Kidney (tissue), 14 donors: Measurements from ENCODE around the gene FGGY. TPM values are rescaled to one million over a fixed set of nuclear protein-coding genes. Genes with fewer than 3 reads are reported as not detected.

ENCODE experiments used
- DNase-seq, 5 donors: peaks; one replicate each; pipeline ENCODE4 v3.0.0-alpha.2; 2013 to 2020
- FAIRE-seq: peaks from 2 replicates; lab custom pipeline; 2012; peaks lifted over from hg19 to GRCh38; lab: Jason Lieb, UNC
- H3K27ac ChIP-seq, 2 donors: one replicate each; pipeline ENCODE4 v1.7.0; 2013; ENCODE audit warnings: low read depth in 2 of 2, low read length in 2 of 2, inconsistent platforms in 1 of 2
- H3K27me3 ChIP-seq: one replicate; pipeline ENCODE4 v1.7.1; 2013; ENCODE audit warnings: low read length, inconsistent platforms; ENCODE audit not compliant: control insufficient read depth, insufficient read depth
- H3K36me3 ChIP-seq, 3 donors: one replicate each; pipeline versions ENCODE4 v1.7.0 to v1.7.1; 2013; ENCODE audit warnings: low read length in 3 of 3, control low read depth in 1 of 3, inconsistent platforms in 1 of 3; ENCODE audit not compliant: insufficient read depth in 3 of 3, control insufficient read depth in 2 of 3
- H3K4me1 ChIP-seq, 3 donors: one replicate each; pipeline versions ENCODE4 v1.7.0 to v1.7.1; 2013; ENCODE audit warnings: low read length in 3 of 3, inconsistent platforms in 1 of 3, low read depth in 1 of 3; ENCODE audit not compliant: control insufficient read depth in 2 of 3, insufficient read depth in 2 of 3
- H3K4me3 ChIP-seq, 3 donors: one replicate each; pipeline versions ENCODE4 v1.7.0 to v1.8.1; 2013; ENCODE audit warnings: low read length in 3 of 3, control low read depth in 1 of 3, inconsistent platforms in 1 of 3
- H3K9ac ChIP-seq, 3 donors: one replicate each; pipeline versions ENCODE4 v1.7.0 to v1.7.1; 2013; ENCODE audit warnings: low read length in 3 of 3, control low read depth in 1 of 3, inconsistent platforms in 1 of 3
- H3K9me3 ChIP-seq, 3 donors: one replicate each; pipeline versions ENCODE4 v1.7.0 to v1.7.1; 2013; ENCODE audit warnings: low read length in 3 of 3, control low read depth in 1 of 3, inconsistent platforms in 1 of 3; ENCODE audit not compliant: control insufficient read depth in 2 of 3, insufficient read depth in 1 of 3
- CTCF ChIP-seq: IDR thresholded peaks from 3 replicates; pipeline ENCODE4 v1.5.1; 2012; ENCODE audit warnings: mild to moderate bottlenecking, moderate library complexity, borderline replicate concordance; ENCODE audit not compliant: insufficient read depth; ENCODE audit errors: extremely low read depth
- intact Hi-C: fragments of 100-400 bp; cut with DNase I; formaldehyde crosslinking; loops from one replicate; pipeline ENCODE4 v1.11.1; 2022
- polyA plus RNA-seq: library from polyadenylated mRNA; stranded (reverse); fragments of 350-450 nt; fragmentation: Illumina TruSeq; extraction: RNeasy Lipid Tissue Mini Kit (QIAGEN cat#74804); gene quantifications from one replicate; pipeline ENCODE4 v1.2.3, GENCODE V29; 2014; ENCODE audit warnings: low read depth, low replicate concordance; ENCODE audit not compliant: insufficient read depth
- total RNA-seq: library from RNA; stranded (reverse); fragmentation: NEBNext Ultra II Directional; extraction: Animal tissue kit (Norgen Biotek cat#: 25700); gene quantifications from one replicate; pipeline ENCODE4 v1.2.1, GENCODE V29; 2021
- donor health status: control.
- donor health status: control.
- donor health status: control.
- donor health status: control.
- donor health status: control.
- donor health status: DM: yes; HTN: yes; CAD: no.
- donor health status: Normal renal cell carcinoma (clear cell type).

FGGY gene
- total and polyA plus RNA-seq, 2 donors from 2014 or later, result 11.2 to 31.0 TPM

GRCh38 chr1:59484096-59484495, 187.2 kb downstream of the FGGY start:
- no peak overlapping the region for H3K27ac ChIP-seq

GRCh38 chr1:59485171-59485570, 188.3 kb downstream of the FGGY start:
- Histone ChIP-seq H3K9me3 (no peaks in the 10 kb centered on the region), H3K4me1 (peaks cover 0 to 2% (median 0%) of the 10 kb centered on the region in 3 donors), H3K27me3 (no peaks in the 10 kb centered on the region), H3K27ac (no peak overlapping the region), H3K9ac (no peak overlapping the region), H3K36me3 (no peaks in the 10 kb centered on the region), H3K4me3 (no peak overlapping the region)
- intact Hi-C loops, result no loop called here
- FAIRE-seq, result no peak
- TF ChIP-seq CTCF, result no peak
- DNase-seq, result no peak

More at GRCh38 chr1:59484096-59484495, 187.2 kb downstream of the FGGY start:
- Histone ChIP-seq H3K27me3 (no peaks in the 10 kb centered on the region), H3K4me1 (peaks cover 0 to 2% (median 0%) of the 10 kb centered on the region in 3 donors), H3K4me3 (no peak overlapping the region), H3K9me3 (no peaks in the 10 kb centered on the region), H3K36me3 (no peaks in the 10 kb centered on the region), H3K9ac (no peak overlapping the region)
- TF ChIP-seq CTCF, result no peak
- no peak for FAIRE-seq
- intact Hi-C loops, result no loop called here
- DNase-seq, result no peak

- no peak overlapping the region for H3K4me3 ChIP-seq
- no peak for FAIRE-seq
- DNase-seq, result no peak
- intact Hi-C loops, result no loop called here
- no peaks in the 10 kb centered on the region for H3K9me3 ChIP-seq
- H3K9ac ChIP-seq, result no peak overlapping the region
- no peak for TF ChIP-seq CTCF
- H3K27ac ChIP-seq, result no peak overlapping the region
- no peaks in the 10 kb centered on the region for H3K27me3 ChIP-seq
- no peaks in the 10 kb centered on the region for H3K36me3 ChIP-seq
- no peaks in the 10 kb centered on the region for H3K4me1 ChIP-seq
These were observed 189.1 kb downstream of the FGGY start for GRCh38 chr1:59485949-59486348.

GRCh38 chr1:59486615-59487014, 189.7 kb downstream of the FGGY start:
- FAIRE-seq (no peak), DNase-seq (no peak)
- intact Hi-C loops, result no loop called here
- TF ChIP-seq CTCF, result no peak
- Histone ChIP-seq H3K9me3 (no peaks in the 10 kb centered on the region), H3K36me3 (no peaks in the 10 kb centered on the region), H3K4me3 (no peak overlapping the region), H3K9ac (no peak overlapping the region), H3K27ac (no peak overlapping the region), H3K27me3 (no peaks in the 10 kb centered on the region), H3K4me1 (no peaks in the 10 kb centered on the region)
